HCT116 (cell line): ENCODE data around the gene ARRB2. TPM values are rescaled to one million over a fixed set of nuclear protein-coding genes. Genes with fewer than 3 reads are reported as not detected.

Experiments used
- ATAC-seq: fragments of 200-7000 bp; cut with Tn5 transposase; 2 replicates; pipeline ENCODE4 v1.9.1; 2020; ENCODE audit warnings: mild to moderate bottlenecking, moderate library complexity
- BruUV-seq: library from RNA; stranded (reverse); fragments of 400-500 nt; replicated peaks from 2 replicates; lab custom pipeline; 2021; lab: Mats Ljungman, UMichigan
- CTCF ChIA-PET: fragments of 300-600 bp; sonication (Branson Sonifier 250); formaldehyde crosslinking; loops from one replicate; lab custom pipeline; 2021; ENCODE audit warnings: antibody characterized with exemption; lab: Charles Lee
- POLR2A ChIA-PET: fragments of 300-600, 350-600 bp; sonication (Branson Sonifier 250); formaldehyde crosslinking; loops from one replicate; lab custom pipeline; 2021; ENCODE audit warnings: antibody characterized with exemption; lab: Charles Lee
- RAD21 ChIA-PET, 2 experiments: fragments of 300-600 bp; sonication (Branson Sonifier 250); formaldehyde crosslinking; loops; one replicate each; lab custom pipeline; 2023; ENCODE audit warnings: low total read pairs in 2 of 2; ENCODE audit not compliant: uncharacterized antibody in 2 of 2, unreplicated experiment in 2 of 2, low non-redundant PET in 1 of 2; lab: Charles Lee
- DNase-seq: peaks from one replicate; pipeline ENCODE4 v3.0.0-alpha.2; 2010; ENCODE audit warnings: low read depth, low spot score
- H2AFZ ChIP-seq: fragments of 200-600 bp; shearing (Covaris generic), sonication (generic); 2 replicates; pipeline ENCODE4 v1.6.1; 2017; ENCODE audit warnings: low read depth, mixed run types, mixed read lengths, antibody characterized with exemption, low read length; ENCODE audit not compliant: poor library complexity, severe bottlenecking
- H3K27ac ChIP-seq: 2 replicates; pipeline ENCODE4 v1.5.1; 2012; ENCODE audit warnings: low read depth, low read length
- H3K27me3 ChIP-seq: fragments of 200-600 bp; sonication (generic); 2 replicates; pipeline ENCODE4 v1.6.1; 2016; ENCODE audit warnings: mixed run types, low read length, mixed read lengths; ENCODE audit not compliant: insufficient read depth
- H3K36me3 ChIP-seq, 2 experiments: fragments of 200-500 bp in 1 of 2; fragments of 200-600 bp in 1 of 2; sonication (Bioruptor generic) in 1 of 2; sonication (generic) in 1 of 2; 2 replicates each; pipeline versions ENCODE4 v1.5.1 to v1.6.1; 2014 to 2016; ENCODE audit warnings: low read length in 2 of 2, inconsistent platforms in 1 of 2, mixed read lengths in 1 of 2, mixed run types in 1 of 2; ENCODE audit not compliant: insufficient read depth in 2 of 2, control insufficient read depth in 1 of 2
- H3K4me1 ChIP-seq, 2 experiments: fragments of 200-600 bp in 1 of 2; sonication (generic) in 1 of 2; 2 replicates each; pipeline versions ENCODE4 v1.5.1 to v1.6.1; 2012 to 2017; ENCODE audit warnings: low read length in 2 of 2, inconsistent platforms in 1 of 2, mild to moderate bottlenecking in 1 of 2, mixed read lengths in 1 of 2, mixed run types in 1 of 2, moderate library complexity in 1 of 2; ENCODE audit not compliant: insufficient read depth in 2 of 2, control insufficient read depth in 1 of 2
- H3K4me2 ChIP-seq: fragments of 200-600 bp; sonication (generic); 2 replicates; pipeline ENCODE4 v1.6.1; 2017; ENCODE audit warnings: mixed run types, low read length, mixed read lengths
- H3K4me3 ChIP-seq, 2 experiments: fragments of 200-600 bp in 1 of 2; sonication (generic) in 1 of 2; replicated peaks in 1 of 2; 2 replicates each; pipeline ENCODE4 v1.5.1; 2011 to 2016; ENCODE audit warnings: low read length in 2 of 2, control low read depth in 1 of 2, low read depth in 1 of 2, mild to moderate bottlenecking in 1 of 2, mixed read lengths in 1 of 2, mixed run types in 1 of 2
- H3K79me2 ChIP-seq: fragments of 200-600 bp; sonication (generic); 2 replicates; pipeline ENCODE4 v1.6.1; 2017; ENCODE audit warnings: mild to moderate bottlenecking, mixed run types, low read length, moderate library complexity, mixed read lengths; ENCODE audit not compliant: insufficient read depth
- H3K9ac ChIP-seq: fragments of 200-600 bp; sonication (generic); 2 replicates; pipeline ENCODE4 v1.6.1; 2016; ENCODE audit warnings: low read length, mixed read lengths
- H3K9me2 ChIP-seq: fragments of 200-600 bp; sonication (generic), shearing (Covaris generic); 2 replicates; pipeline ENCODE4 v1.6.1; 2017; ENCODE audit warnings: mixed run types, mild to moderate bottlenecking, moderate library complexity; ENCODE audit not compliant: insufficient read depth
- H3K9me3 ChIP-seq, 2 experiments: fragments of 200-500 bp in 1 of 2; fragments of 200-600 bp in 1 of 2; sonication (Bioruptor generic) in 1 of 2; sonication (generic) in 1 of 2; 2 replicates each; pipeline ENCODE4 v1.6.1; 2014 to 2017; ENCODE audit warnings: low read length in 2 of 2, mixed read lengths in 2 of 2, inconsistent platforms in 1 of 2, low read depth in 1 of 2, mild to moderate bottlenecking in 1 of 2, mixed run types in 1 of 2, moderate library complexity in 1 of 2; ENCODE audit not compliant: control insufficient read depth in 1 of 2, insufficient read depth in 1 of 2
- H4K20me1 ChIP-seq: fragments of 200-600 bp; sonication (generic), shearing (Covaris generic); 2 replicates; pipeline ENCODE4 v1.6.1; 2017; ENCODE audit warnings: mixed run types, mild to moderate bottlenecking, moderate library complexity; ENCODE audit not compliant: insufficient read depth
- EZH2 ChIP-seq: fragments of 200-600 bp; sonication (generic); IDR thresholded peaks from 2 replicates; pipeline ENCODE4 v1.6.1; 2017; ENCODE audit warnings: antibody characterized with exemption, mixed run types
- EZH2phosphoT487 ChIP-seq: fragments of 200-600 bp; IDR thresholded peaks from 2 replicates; pipeline ENCODE4 v1.6.1; 2018; ENCODE audit warnings: antibody characterized with exemption, borderline replicate concordance
- POLR2AphosphoS5 ChIP-seq: IDR thresholded peaks from 2 replicates; pipeline ENCODE4 v1.6.1; 2011; ENCODE audit warnings: mild to moderate bottlenecking, low read depth, low read length, moderate library complexity
- TCF7L2 ChIP-seq: IDR thresholded peaks from 2 replicates; pipeline ENCODE4 v1.7.0; 2011; ENCODE audit warnings: borderline replicate concordance, inconsistent platforms; ENCODE audit not compliant: insufficient read depth, insufficient read length; ENCODE audit errors: extremely low read depth
- ZNF274 ChIP-seq: fragments of 200-500 bp; sonication (Bioruptor generic); IDR thresholded peaks from 2 replicates; pipeline ENCODE4 v1.6.1; 2014; ENCODE audit warnings: mild to moderate bottlenecking, low read depth, low read length, inconsistent platforms
- intact Hi-C: fragments of 100-400 bp; cut with micrococcal nuclease; formaldehyde crosslinking; loops from 2 replicates; pipeline ENCODE4 v1.10.0; 2022
- total RNA-seq: library from RNA; stranded (reverse); gene quantifications from one replicate; pipeline ENCODE4 v1.2.1, GENCODE V29; 2021; ENCODE audit not compliant: unreplicated experiment
- TF ChIP-seq, protein P1 (sequence below): IDR thresholded peaks from 2 replicates; pipeline ENCODE4 v1.6.1; 2012; ENCODE audit warnings: low read depth
- TF ChIP-seq, protein P2 (sequence below): IDR thresholded peaks from 2 replicates; pipeline ENCODE4 v1.6.1; 2012

ARRB2 gene
- total RNA-seq, 1 experiment from 2014 or later: 70.8 TPM

DNA sequence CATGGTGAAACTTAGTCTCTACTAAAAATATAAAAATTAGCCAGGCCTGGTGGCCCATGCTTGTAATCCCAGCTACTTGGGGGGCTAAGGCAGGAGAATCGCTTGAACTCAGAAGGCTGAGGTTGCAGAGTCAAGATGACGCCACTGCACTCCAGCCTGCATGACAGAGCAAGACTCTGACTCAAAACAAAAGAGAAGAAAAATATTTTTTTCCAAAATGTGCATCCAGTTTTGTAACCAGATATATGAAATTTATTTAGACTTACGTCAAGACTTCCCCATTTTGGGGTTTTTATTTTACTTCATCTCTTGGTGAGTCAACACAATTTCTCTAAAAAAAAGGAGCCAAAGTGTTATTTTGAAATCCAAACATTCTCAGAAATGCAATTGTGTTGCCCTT is 55.8 kb downstream of the ARRB2 start:
- no peak overlapping the region for H3K9ac ChIP-seq
- ChIA-PET RAD21 (no interaction called here), POLR2A (no interaction called here), CTCF (no interaction called here)
- TF ChIP-seq EZH2: no peak
- no peak for TF ChIP-seq POLR2AphosphoS5
- TF ChIP-seq TCF7L2: no peak
- TF ChIP-seq, protein P1, sequence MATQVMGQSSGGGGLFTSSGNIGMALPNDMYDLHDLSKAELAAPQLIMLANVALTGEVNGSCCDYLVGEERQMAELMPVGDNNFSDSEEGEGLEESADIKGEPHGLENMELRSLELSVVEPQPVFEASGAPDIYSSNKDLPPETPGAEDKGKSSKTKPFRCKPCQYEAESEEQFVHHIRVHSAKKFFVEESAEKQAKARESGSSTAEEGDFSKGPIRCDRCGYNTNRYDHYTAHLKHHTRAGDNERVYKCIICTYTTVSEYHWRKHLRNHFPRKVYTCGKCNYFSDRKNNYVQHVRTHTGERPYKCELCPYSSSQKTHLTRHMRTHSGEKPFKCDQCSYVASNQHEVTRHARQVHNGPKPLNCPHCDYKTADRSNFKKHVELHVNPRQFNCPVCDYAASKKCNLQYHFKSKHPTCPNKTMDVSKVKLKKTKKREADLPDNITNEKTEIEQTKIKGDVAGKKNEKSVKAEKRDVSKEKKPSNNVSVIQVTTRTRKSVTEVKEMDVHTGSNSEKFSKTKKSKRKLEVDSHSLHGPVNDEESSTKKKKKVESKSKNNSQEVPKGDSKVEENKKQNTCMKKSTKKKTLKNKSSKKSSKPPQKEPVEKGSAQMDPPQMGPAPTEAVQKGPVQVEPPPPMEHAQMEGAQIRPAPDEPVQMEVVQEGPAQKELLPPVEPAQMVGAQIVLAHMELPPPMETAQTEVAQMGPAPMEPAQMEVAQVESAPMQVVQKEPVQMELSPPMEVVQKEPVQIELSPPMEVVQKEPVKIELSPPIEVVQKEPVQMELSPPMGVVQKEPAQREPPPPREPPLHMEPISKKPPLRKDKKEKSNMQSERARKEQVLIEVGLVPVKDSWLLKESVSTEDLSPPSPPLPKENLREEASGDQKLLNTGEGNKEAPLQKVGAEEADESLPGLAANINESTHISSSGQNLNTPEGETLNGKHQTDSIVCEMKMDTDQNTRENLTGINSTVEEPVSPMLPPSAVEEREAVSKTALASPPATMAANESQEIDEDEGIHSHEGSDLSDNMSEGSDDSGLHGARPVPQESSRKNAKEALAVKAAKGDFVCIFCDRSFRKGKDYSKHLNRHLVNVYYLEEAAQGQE: no peak
- no peak overlapping the region for H3K27ac ChIP-seq
- peaks cover 0 to 9% of the 10 kb centered on the region in 2 experiments; a peak in 2 of 4 replicates for H3K4me1 ChIP-seq
- H3K36me3 ChIP-seq: no peaks in the 10 kb centered on the region
- no peaks in the 10 kb centered on the region for H4K20me1 ChIP-seq
- ATAC-seq (no peak), DNase-seq (no peak)
- no peaks in the 10 kb centered on the region for H3K79me2 ChIP-seq
- H3K9me3 ChIP-seq: no peaks in the 10 kb centered on the region
- no peak overlapping the region for H3K4me2 ChIP-seq
- H3K4me3 ChIP-seq: no peak overlapping the region
- no TSS peak for BruUV-seq
- H3K9me2 ChIP-seq: no peaks in the 10 kb centered on the region
- intact Hi-C loops: no loop called here
- no peak overlapping the region for H2AFZ ChIP-seq
- no peaks in the 10 kb centered on the region for H3K27me3 ChIP-seq

DNA sequence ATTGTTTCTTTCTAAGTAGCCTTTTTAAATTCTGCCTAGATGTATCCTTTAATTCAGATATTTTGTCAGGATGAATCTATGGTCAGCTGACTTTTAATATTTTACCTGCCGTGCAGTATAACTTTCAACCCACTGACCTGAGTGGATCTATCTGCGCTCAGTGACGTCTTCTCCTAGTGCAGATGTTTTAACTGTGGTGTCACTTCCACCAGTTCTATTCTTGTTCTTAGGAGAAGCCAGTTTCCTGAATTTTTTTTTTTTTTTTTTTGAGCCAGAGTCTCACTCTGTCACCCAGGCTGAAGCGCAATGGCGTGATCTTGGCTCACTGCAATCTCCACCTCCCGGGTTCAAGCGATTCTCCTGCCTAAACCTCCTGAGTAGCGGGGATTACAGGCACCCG is 56.3 kb downstream of the ARRB2 start:
- TF ChIP-seq EZH2phosphoT487 (no peak), EZH2 (no peak), ZNF274 (no peak)
- TF ChIP-seq, protein P1: no peak
- TF ChIP-seq, protein P2, sequence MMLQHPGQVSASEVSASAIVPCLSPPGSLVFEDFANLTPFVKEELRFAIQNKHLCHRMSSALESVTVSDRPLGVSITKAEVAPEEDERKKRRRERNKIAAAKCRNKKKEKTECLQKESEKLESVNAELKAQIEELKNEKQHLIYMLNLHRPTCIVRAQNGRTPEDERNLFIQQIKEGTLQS: no peak
- Histone ChIP-seq H3K27ac (no peak overlapping the region), H2AFZ (no peak overlapping the region), H3K36me3 (no peaks in the 10 kb centered on the region), H3K4me1 (peaks cover 2 to 14% of the 10 kb centered on the region in 2 experiments; a peak in 3 of 4 replicates), H3K4me3 (no peak overlapping the region), H3K79me2 (no peaks in the 10 kb centered on the region), H3K9me3 (no peaks in the 10 kb centered on the region), H4K20me1 (no peaks in the 10 kb centered on the region), H3K9ac (no peak overlapping the region), H3K9me2 (no peaks in the 10 kb centered on the region), H3K4me2 (no peak overlapping the region), H3K27me3 (no peaks in the 10 kb centered on the region)
- no peak for ATAC-seq
- POLR2A ChIA-PET: no interaction called here
- no TSS peak for BruUV-seq
- CTCF ChIA-PET: no interaction called here
- RAD21 ChIA-PET: no interaction called here
- no peak for DNase-seq
- intact Hi-C loops: no loop called here
